ENCODE data around the gene ARHGEF38.
"Not testable (repeated sequence)": the region's sequence is repeated elsewhere in the genome, so short reads cannot be mapped to it uniquely, and the experiment has no call there.

The ARHGEF38 gene

GRCh38 chr4:105657117-105657765 lies 104.8 kb downstream of the ARHGEF38 start:
- no peak for DNase-seq

DNA sequence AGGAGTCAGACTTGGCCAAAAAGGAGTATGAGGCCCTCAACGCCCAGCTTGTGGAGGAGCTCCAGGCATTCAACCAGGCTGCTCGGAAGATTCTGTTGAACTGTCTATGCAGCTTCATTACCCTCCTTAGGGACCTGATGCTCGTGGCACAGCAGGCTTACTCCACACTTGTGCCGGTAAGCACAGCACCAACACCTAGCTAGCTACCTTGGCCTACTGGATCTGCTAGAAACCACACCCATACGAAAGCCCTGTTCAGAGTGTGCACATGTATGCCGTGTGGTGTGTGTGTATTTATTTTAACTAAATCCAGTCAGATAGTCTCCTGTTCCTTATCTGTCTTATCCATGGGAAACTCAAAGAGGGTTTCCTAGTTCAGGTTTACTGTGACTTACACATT lies 106.8 kb downstream of the ARHGEF38 start:
- no peak for DNase-seq

GRCh38 chr4:105661028-105661427 lies 108.6 kb downstream of the ARHGEF38 start:
- no peak for DNase-seq

DNA sequence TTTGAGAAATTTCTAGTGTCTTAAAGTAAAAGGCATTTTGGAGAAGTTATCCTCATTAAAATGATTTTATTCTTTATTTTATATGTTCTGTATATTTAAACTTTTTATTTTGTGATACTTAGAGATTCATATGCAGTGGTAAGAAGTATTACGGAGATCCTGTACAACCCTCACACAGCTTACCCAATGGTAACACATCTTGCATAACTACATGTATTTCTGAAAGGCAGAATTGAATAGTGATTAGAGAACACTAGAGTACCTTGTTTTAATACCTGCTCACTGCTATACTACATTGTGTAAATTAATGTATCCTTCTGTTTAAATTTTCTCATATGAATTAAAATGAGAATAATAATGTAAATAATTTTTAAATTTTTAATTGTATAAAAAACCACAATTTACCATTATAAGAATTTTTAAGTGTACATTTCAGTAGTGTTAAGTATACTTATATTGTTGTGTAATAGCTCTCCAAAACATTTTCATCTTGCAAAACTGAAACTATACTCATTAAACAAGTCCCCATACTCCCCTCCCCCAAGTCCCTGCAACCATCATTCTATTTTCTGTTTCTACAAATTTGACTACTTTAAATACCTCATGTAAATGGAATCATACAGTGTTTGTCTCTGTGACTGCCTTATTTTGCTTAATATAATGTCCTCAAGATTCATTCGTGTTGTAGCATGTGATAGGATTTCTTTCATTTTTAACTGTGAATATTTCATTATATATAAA lies 110.7 kb downstream of the ARHGEF38 start:
- no peak for DNase-seq

DNA sequence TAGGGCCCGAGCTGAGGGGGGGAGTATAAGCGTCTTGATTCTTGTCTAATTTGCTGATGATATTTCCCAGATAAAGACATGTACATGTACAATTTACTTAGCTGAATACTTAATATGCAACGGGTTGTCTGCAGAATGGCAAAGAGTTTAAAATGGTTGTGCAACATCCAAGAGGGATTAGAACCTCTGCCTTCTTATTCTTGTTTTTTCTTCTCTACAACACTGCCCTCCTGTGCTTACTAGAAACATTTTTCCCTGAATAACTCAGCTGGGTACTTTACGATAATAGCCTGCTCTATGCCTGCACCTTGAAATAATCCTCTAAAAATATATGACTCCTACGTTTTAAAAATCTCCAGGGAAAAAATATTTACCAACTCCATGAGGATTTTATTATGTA lies 114.3 kb downstream of the ARHGEF38 start:
- no peak for DNase-seq

DNA sequence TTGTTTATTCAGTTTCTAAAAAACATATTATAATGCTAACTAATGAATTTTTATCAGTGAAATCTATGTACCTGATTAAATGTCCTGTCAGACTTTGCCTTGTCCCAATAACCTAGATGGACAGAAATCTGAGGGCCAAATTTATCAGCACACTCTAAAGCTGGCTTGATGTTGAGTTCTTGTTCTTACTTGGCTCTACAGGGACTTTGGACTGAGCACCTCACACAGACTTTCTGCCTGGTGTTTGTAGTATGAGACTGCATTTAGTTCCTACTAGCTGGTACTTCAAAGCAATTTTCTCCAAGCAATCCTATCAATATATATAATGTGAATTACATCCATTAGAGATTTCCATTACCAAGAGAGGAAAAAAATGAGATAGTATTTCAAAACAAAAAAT lies 118.3 kb downstream of the ARHGEF38 start:
- no peak for DNase-seq

GRCh38 chr4:105671301-105671700 lies 118.9 kb downstream of the ARHGEF38 start:
- no peak for DNase-seq

- DNase-seq, result no peak
Observed at GRCh38 chr4:105674011-105674410, 121.6 kb downstream of the ARHGEF38 start.

GRCh38 chr4:105677709-105678108 lies 125.3 kb downstream of the ARHGEF38 start:
- no peak for DNase-seq

- DNase-seq, result no peak
Observed at GRCh38 chr4:105679186-105679585, 126.8 kb downstream of the ARHGEF38 start.

GRCh38 chr4:105683038-105683437 lies 130.6 kb downstream of the ARHGEF38 start:
- no peak for DNase-seq

DNA sequence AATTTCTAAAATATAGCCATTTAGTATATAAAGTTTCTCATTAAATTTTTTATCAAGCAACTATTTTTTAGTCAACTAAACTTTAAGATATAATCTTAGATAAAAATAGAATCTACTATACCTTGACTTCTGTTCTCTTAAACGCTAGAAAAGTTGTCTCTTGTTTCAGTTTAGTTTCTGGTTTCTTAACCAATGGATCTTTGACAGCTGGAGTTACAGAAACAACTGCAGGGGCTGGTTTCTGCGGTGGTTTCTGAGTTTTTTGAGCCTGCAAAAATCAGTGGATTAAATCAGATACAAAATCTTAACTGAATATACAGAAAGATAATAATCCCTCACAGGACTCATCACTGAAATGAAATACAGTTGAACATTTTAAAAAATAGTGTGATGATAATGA lies 134.2 kb downstream of the ARHGEF38 start:
- no peak for DNase-seq

GRCh38 chr4:105694812-105695211 lies 142.4 kb downstream of the ARHGEF38 start:
- DNase-seq, result not testable (repeated sequence)

- DNase-seq, result not testable (repeated sequence)
Observed at GRCh38 chr4:105695832-105696231, 143.4 kb downstream of the ARHGEF38 start.

DNA sequence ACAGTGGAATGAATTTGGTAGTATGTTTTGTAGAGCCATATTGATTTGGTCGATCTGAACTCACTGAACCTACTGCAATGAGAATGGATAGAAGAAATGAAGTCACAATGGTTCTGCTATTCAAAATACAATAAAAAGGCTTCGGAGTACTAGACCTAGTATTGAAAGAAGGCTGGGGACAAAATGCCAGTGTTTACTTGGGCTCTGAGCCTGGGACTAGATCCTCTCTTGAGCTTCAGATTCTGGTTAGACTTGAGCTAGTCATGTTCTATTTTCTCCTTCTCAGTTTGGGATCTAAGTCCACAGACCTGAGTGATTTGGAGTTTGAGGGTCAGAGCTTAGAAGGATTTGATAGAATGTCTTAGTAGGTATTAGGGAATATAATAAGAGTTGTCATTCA lies 146.2 kb downstream of the ARHGEF38 start:
- no peak for DNase-seq

DNA sequence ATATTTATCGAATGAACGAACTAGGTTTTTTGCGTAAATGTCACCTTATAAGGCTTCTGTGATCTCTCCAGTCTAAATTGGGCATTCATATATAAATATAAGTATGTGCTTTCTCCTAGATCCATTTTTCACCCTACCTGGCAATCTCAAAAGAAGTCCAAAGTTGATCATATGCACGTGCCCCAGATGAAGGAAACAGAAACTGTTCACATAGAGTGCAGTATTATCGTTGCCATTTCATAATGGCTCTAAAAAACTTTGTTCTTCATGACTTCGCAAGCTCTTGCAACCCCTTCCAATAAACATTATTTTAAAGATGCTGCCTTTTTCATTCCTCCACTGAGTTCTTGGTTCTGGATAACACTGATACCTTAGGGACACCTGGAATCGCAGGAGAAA lies 155.4 kb downstream of the ARHGEF38 start:
- DNase-seq, result no peak

- DNase-seq, result peak; percentile 60 to 81 (median 72)
Observed at GRCh38 chr4:105708181-105709080, 156.0 kb downstream of the ARHGEF38 start, which contains the start of the genes GSTCD and INTS12. GSTCD (plus strand) TSS chr4:105708784; CDS start chr4:105717614, 8,830 bp downstream. INTS12 (minus strand) TSS chr4:105708689; CDS start chr4:105700005, 8,684 bp downstream.

- DNase-seq, result no peak
Observed at GRCh38 chr4:105709081-105709450, 156.6 kb downstream of the ARHGEF38 start.

DNA sequence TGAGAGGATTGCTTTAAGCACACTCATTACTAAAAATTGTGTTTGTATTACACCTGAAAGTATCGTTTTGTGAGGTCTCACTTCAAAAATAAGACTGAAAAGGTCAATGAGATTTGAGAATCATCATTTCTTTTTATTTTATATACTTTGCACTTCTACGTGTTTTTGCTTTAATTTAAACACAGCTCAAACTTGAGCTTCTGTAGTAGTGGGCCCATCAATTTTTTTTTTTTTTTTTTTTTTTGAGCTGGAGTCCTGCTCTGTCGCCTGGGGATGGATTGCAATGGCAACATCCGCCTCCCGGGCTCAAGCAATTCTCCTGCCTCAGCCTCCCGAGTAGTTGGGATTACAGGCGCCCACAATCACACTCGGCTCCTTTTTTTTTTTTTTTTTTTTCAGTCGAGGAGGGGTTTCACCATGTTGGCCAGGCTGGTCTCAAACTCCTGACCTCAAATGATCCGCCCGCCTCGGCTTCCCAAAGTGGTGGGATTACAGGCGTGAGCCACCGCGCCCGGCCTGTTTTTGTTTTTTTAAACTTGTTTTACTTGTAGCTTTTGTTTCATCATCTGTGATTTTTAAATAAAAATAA lies 157.7 kb downstream of the ARHGEF38 start:
- DNase-seq, result no peak

GRCh38 chr4:105710678-105711077 lies 158.3 kb downstream of the ARHGEF38 start:
- no peak for DNase-seq

- no peak for DNase-seq
Observed at GRCh38 chr4:105712766-105713165, 160.3 kb downstream of the ARHGEF38 start.

- DNase-seq, result no peak
Observed at GRCh38 chr4:105714071-105714521, 161.7 kb downstream of the ARHGEF38 start.

DNA sequence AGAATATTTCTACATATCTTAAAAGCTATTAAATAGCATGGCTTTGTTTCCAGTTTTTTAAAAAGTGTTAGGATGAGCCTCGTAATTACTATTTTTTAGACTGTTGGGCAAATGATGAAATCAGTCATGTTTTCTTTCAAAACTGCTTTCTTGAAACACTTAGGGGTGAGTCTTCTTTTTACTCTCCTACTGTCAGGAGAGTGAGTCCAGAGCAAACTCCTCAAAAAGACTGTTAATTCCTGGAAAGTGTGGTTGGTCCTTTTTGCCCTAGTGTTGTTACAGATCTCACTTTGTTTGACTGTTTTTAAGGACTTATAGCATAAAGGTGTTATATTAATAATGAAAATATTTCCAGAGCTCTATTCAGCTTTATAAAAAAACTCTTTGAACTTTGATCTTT lies 162.5 kb downstream of the ARHGEF38 start:
- no peak for DNase-seq

Measured in activated naive CD4-positive, alpha-beta T cell (primary cell).